ENCODE results near the gene PCK2.

PCK2 gene

GRCh38 chr14:24151404-24152080 is 57.4 kb downstream of the PCK2 start:
- DNase-seq (ENCODE audit: low read depth), result no peak
- TF ChIP-seq CTCF (IDR thresholded peaks at IDR 0.05; ENCODE audit: insufficient read depth, low read depth, low read length, missing control alignments), result no peak
- no peak overlapping the region for H3K4me3 ChIP-seq (ENCODE audit: low read length)

Measured in epithelial cell of esophagus (primary cell).